OCI-LY7 (cell line): Measurements from ENCODE around the gene MVB12B. TPM values are rescaled to one million over a fixed set of nuclear protein-coding genes. Genes with fewer than 3 reads are reported as not detected.

Source experiments
- BruUV-seq: library from RNA; stranded (reverse); fragments of 400-500 nt; replicated peaks from 2 replicates; lab custom pipeline; 2021; lab: Mats Ljungman, UMichigan
- CTCF ChIA-PET: fragments of 300-600 bp; sonication (Branson Sonifier 250); formaldehyde crosslinking; loops from one replicate; lab custom pipeline; 2022; ENCODE audit warnings: antibody characterized with exemption; ENCODE audit not compliant: unreplicated experiment; lab: Charles Lee
- POLR2A ChIA-PET: fragments of 300-600 bp; sonication (Branson Sonifier 250); formaldehyde crosslinking; loops from one replicate; lab custom pipeline; 2022; ENCODE audit warnings: antibody characterized with exemption; lab: Charles Lee
- DNase-seq: peaks from one replicate; pipeline ENCODE4 v3.0.0-alpha.2; 2015; ENCODE audit warnings: low spot score
- H2AFZ ChIP-seq: fragments of 200-600 bp; sonication (generic), shearing (Covaris generic); 2 replicates; pipeline ENCODE4 v1.6.1; 2014; ENCODE audit warnings: mild to moderate bottlenecking, antibody characterized with exemption, low read length, moderate library complexity
- H3K27ac ChIP-seq: fragments of 200-600 bp; sonication (generic); 2 replicates; pipeline ENCODE4 v1.5.1; 2014; ENCODE audit warnings: mixed run types, low read depth, mild to moderate bottlenecking, moderate library complexity, low read length, inconsistent platforms; ENCODE audit not compliant: poor library complexity, severe bottlenecking
- H3K36me3 ChIP-seq: fragments of 200-600 bp; sonication (generic); 2 replicates; pipeline ENCODE4 v1.6.1; 2014; ENCODE audit warnings: mild to moderate bottlenecking, antibody characterized with exemption, low read length, moderate library complexity, mixed read lengths; ENCODE audit not compliant: insufficient read depth
- H3K4me1 ChIP-seq: fragments of 200-600 bp; sonication (generic); 2 replicates; pipeline ENCODE4 v1.5.1; 2014; ENCODE audit warnings: mild to moderate bottlenecking, low read length; ENCODE audit not compliant: insufficient read depth, poor library complexity, severe bottlenecking
- H3K4me2 ChIP-seq: fragments of 200-600 bp; sonication (generic); 2 replicates; pipeline ENCODE4 v1.6.1; 2014; ENCODE audit warnings: mild to moderate bottlenecking, low read length
- H3K4me3 ChIP-seq: fragments of 200-600 bp; sonication (generic); 2 replicates; pipeline ENCODE4 v1.5.1; 2014; ENCODE audit warnings: mild to moderate bottlenecking, low read depth, low read length; ENCODE audit not compliant: poor library complexity, severe bottlenecking
- H3K79me2 ChIP-seq: fragments of 200-600 bp; sonication (generic); 2 replicates; pipeline ENCODE4 v1.6.1; 2016; ENCODE audit warnings: low read depth, mild to moderate bottlenecking, low read length, moderate library complexity, mixed read lengths; ENCODE audit not compliant: insufficient read depth
- H3K9me2 ChIP-seq: fragments of 200-600 bp; sonication (generic); 2 replicates; pipeline ENCODE4 v1.6.1; 2016; ENCODE audit warnings: mild to moderate bottlenecking, low read length, mixed read lengths; ENCODE audit not compliant: insufficient read depth
- H3K9me3 ChIP-seq: fragments of 200-600 bp; sonication (generic); 2 replicates; pipeline ENCODE4 v1.6.1; 2014; ENCODE audit warnings: mild to moderate bottlenecking, mixed run types, low read length, mixed read lengths
- H4K20me1 ChIP-seq: fragments of 200-600 bp; sonication (generic); 2 replicates; pipeline ENCODE4 v1.6.1; 2014; ENCODE audit warnings: mild to moderate bottlenecking, antibody characterized with exemption, low read length, moderate library complexity, mixed read lengths; ENCODE audit not compliant: insufficient read depth
- EZH2phosphoT487 ChIP-seq: fragments of 200-600 bp; sonication (generic); IDR thresholded peaks from 2 replicates; pipeline ENCODE4 v1.6.1; 2018; ENCODE audit warnings: low read depth, borderline replicate concordance, mild to moderate bottlenecking, mixed run types, antibody characterized with exemption, low read length, moderate library complexity, mixed read lengths
- intact Hi-C: fragments of 100-400 bp; cut with micrococcal nuclease; formaldehyde crosslinking; loops from one replicate; pipeline ENCODE4 v1.10.0; 2022; ENCODE audit not compliant: unreplicated experiment
- total RNA-seq, 2 experiments: library from RNA; depleted of rRNA in 1 of 2; stranded (reverse); fragments of >200 nt in 1 of 2; shearing (Covaris generic) in 1 of 2; gene quantifications; 2 replicates each; pipeline ENCODE4 v1.2.3, GENCODE V29; 2014 to 2022
- TF ChIP-seq, protein P1 (sequence below): fragments of 200-600 bp; sonication (generic); conservative IDR thresholded peaks from 2 replicates; pipeline ENCODE4 v1.5.1; 2014; ENCODE audit warnings: mild to moderate bottlenecking, antibody characterized with exemption, low read length, moderate library complexity, mixed read lengths

MVB12B gene
- total RNA-seq, 2 experiments from 2014 or later, result 1.3 TPM; not detected in 1

DNA sequence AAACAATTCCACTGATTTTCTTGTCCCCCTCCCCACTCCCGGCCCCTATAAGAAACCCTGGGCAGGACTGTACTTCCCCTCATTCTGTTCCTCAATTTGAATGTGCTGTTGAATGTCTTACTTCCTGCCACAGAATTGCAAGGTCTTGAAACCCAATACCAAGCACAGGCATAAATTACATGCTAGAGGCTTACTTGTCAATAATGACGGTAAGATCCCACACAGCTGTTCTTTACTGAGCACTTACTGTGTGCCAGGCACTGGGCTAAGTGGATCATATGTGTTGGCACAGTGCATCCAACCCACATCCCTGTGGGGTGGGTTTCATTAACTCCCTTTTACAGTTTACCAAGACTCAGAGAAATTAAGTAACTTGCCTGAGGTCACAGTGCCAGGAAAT is 63.4 kb downstream of the MVB12B start:
- Histone ChIP-seq H3K27ac (no peak overlapping the region), H3K36me3 (no peaks in the 10 kb centered on the region), H3K79me2 (no peaks in the 10 kb centered on the region), H3K9me3 (no peaks in the 10 kb centered on the region), H4K20me1 (no peaks in the 10 kb centered on the region), H2AFZ (no peak overlapping the region), H3K9me2 (no peaks in the 10 kb centered on the region), H3K4me1 (no peaks in the 10 kb centered on the region), H3K4me3 (no peak overlapping the region), H3K4me2 (no peak overlapping the region)
- no TSS peak for BruUV-seq
- intact Hi-C loops, result no loop called here
- ChIA-PET CTCF (no interaction called here), POLR2A (no interaction called here)
- no peak for DNase-seq
- TF ChIP-seq, protein P1, sequence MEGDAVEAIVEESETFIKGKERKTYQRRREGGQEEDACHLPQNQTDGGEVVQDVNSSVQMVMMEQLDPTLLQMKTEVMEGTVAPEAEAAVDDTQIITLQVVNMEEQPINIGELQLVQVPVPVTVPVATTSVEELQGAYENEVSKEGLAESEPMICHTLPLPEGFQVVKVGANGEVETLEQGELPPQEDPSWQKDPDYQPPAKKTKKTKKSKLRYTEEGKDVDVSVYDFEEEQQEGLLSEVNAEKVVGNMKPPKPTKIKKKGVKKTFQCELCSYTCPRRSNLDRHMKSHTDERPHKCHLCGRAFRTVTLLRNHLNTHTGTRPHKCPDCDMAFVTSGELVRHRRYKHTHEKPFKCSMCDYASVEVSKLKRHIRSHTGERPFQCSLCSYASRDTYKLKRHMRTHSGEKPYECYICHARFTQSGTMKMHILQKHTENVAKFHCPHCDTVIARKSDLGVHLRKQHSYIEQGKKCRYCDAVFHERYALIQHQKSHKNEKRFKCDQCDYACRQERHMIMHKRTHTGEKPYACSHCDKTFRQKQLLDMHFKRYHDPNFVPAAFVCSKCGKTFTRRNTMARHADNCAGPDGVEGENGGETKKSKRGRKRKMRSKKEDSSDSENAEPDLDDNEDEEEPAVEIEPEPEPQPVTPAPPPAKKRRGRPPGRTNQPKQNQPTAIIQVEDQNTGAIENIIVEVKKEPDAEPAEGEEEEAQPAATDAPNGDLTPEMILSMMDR, result no peak
- TF ChIP-seq EZH2phosphoT487, result no peak

GRCh38 chr9:126390923-126391322 is 64.3 kb downstream of the MVB12B start:
- DNase-seq, result no peak
- H3K27ac ChIP-seq, result no peak overlapping the region
- no peaks in the 10 kb centered on the region for H4K20me1 ChIP-seq
- no peak overlapping the region for H2AFZ ChIP-seq
- H3K4me2 ChIP-seq, result no peak overlapping the region
- BruUV-seq, result no TSS peak
- CTCF ChIA-PET, result no interaction called here
- H3K4me1 ChIP-seq, result no peaks in the 10 kb centered on the region
- POLR2A ChIA-PET, result no interaction called here
- no peaks in the 10 kb centered on the region for H3K36me3 ChIP-seq
- intact Hi-C loops, result no loop called here
- H3K79me2 ChIP-seq, result no peaks in the 10 kb centered on the region
- no peaks in the 10 kb centered on the region for H3K9me2 ChIP-seq
- H3K4me3 ChIP-seq, result no peak overlapping the region
- TF ChIP-seq EZH2phosphoT487, result no peak
- TF ChIP-seq, protein P1, result no peak
- no peaks in the 10 kb centered on the region for H3K9me3 ChIP-seq

DNA sequence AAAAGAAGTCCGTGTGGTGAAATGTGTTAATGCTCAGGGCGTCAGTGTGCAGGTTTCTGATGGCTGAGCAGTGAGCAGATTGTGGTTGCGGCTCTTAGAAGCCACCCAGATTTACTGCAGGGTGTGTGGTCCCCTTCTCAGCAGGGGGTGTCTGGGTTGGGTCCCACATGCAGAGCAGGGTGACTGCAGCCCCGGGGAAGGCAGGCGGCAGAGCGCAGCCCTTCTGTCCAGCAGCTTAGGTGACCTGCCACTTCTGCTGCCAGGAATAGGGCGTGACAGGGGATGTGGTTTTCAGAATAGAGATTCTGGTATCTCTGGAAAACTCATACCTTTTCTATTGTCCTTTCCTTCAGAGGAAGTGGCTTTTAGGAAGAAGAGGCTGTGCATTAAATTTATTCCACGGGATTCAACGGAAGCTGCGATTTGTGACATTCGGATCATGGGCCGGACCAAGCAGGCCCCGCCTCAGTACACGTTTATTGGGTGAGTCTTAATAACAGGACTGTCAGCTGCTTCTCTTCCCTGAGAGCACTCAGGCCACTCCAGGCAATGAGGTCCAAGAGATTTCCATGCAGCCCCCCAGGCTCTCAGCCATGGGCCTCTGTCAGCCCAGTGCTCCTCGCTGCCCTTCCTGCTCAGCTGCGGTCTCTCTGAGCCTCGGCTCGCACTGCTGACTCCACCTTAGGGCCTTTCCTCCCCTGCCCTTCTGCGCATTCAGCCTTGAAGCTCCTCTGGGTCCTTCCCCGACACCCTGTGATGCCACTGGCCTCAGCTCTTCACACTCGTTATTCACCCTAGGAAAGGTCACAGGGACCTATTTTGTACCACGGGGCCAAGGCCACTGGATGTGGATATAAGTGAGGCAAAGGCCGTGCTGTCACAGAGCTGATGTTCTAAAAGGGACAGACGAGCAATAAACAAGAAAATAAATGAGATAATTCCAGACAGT is 65.4 kb downstream of the MVB12B start:
- no peaks in the 10 kb centered on the region for H3K9me3 ChIP-seq
- ChIA-PET CTCF (interaction anchor here (0.6 kb wide), 1 partner anchor 99 kb away, joined by 4 read pairs; no protein-coding TSS in a partner anchor), POLR2A (no interaction called here)
- no peak overlapping the region for H3K4me2 ChIP-seq
- no TSS peak for BruUV-seq
- no peaks in the 10 kb centered on the region for H3K79me2 ChIP-seq
- no peak overlapping the region for H3K4me3 ChIP-seq
- no peak for TF ChIP-seq EZH2phosphoT487
- TF ChIP-seq, protein P1, result no peak
- no peaks in the 10 kb centered on the region for H3K9me2 ChIP-seq
- intact Hi-C loops, result no loop called here
- no peaks in the 10 kb centered on the region for H3K4me1 ChIP-seq
- H3K36me3 ChIP-seq, result no peaks in the 10 kb centered on the region
- H4K20me1 ChIP-seq, result no peaks in the 10 kb centered on the region
- no peak overlapping the region for H2AFZ ChIP-seq
- no peak for DNase-seq
- no peak overlapping the region for H3K27ac ChIP-seq
